GM10266 (cell line): Measurements from ENCODE around the gene FKBP5.

Source experiments
- DNase-seq: peaks from one replicate; pipeline ENCODE4 v3.0.0; 2012; ENCODE audit errors: extremely low spot score
- TF ChIP-seq, protein P1 (sequence below): IDR thresholded peaks from 2 replicates; pipeline ENCODE4 v1.5.1; 2012; ENCODE audit warnings: mild to moderate bottlenecking, low read depth; ENCODE audit not compliant: control insufficient read depth, insufficient read depth; ENCODE audit errors: missing control alignments

FKBP5 gene

DNA sequence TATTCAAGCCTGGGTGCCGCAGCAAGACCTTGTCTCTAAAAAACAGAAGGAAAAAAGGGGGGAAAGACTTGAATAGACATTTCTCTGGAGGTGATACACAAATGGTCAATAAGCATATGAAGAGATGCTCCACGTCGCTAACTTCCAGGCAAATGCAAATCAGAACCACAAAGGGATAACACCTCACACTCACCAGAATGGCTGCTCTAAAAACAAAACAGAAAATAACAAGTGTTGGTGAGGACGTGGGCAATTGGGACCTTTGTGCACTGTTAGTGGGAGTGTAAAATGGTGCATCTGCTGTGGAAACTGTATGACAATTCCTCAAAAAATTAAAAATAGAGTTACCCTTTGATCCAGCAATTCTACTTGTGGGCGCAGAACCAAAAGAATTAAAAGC, 127.6 kb downstream of the FKBP5 start:
- DNase-seq, result no peak
- TF ChIP-seq, protein P1, sequence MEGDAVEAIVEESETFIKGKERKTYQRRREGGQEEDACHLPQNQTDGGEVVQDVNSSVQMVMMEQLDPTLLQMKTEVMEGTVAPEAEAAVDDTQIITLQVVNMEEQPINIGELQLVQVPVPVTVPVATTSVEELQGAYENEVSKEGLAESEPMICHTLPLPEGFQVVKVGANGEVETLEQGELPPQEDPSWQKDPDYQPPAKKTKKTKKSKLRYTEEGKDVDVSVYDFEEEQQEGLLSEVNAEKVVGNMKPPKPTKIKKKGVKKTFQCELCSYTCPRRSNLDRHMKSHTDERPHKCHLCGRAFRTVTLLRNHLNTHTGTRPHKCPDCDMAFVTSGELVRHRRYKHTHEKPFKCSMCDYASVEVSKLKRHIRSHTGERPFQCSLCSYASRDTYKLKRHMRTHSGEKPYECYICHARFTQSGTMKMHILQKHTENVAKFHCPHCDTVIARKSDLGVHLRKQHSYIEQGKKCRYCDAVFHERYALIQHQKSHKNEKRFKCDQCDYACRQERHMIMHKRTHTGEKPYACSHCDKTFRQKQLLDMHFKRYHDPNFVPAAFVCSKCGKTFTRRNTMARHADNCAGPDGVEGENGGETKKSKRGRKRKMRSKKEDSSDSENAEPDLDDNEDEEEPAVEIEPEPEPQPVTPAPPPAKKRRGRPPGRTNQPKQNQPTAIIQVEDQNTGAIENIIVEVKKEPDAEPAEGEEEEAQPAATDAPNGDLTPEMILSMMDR, result no peak

GRCh38 chr6:35558571-35558970, 130.1 kb downstream of the FKBP5 start:
- DNase-seq, result no peak
- TF ChIP-seq, protein P1, result no peak

- TF ChIP-seq, protein P1, result no peak
- no peak for DNase-seq
These were observed 131.5 kb downstream of the FKBP5 start for GRCh38 chr6:35557239-35557638.

GRCh38 chr6:35554811-35555210, 133.9 kb downstream of the FKBP5 start:
- TF ChIP-seq, protein P1, result no peak
- no peak for DNase-seq

DNA sequence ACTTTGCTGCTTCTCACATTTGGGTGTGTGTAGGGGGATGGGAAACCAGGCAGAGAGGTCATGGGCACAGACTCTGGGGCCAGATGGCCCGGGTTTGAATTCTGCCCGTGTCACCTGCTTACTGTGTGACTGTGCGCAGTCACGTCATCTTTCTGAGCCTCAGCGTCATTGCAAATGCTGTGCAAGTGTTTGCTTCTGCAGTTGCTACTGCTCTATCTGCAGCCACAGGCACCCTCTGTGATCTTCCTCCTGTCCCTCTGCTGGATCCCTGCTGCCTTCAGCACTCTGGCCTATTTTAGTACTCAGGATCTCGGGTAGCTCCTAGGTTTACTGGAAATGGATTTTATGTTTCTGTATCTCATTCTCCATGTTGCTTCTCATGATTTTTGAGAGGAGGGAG, 135.4 kb downstream of the FKBP5 start:
- TF ChIP-seq, protein P1, result no peak
- no peak for DNase-seq

GRCh38 chr6:35552285-35552917, 136.3 kb downstream of the FKBP5 start:
- DNase-seq, result peak; percentile 16
- TF ChIP-seq, protein P1, result peak; percentile 70

GRCh38 chr6:35550437-35550836, 138.3 kb downstream of the FKBP5 start:
- TF ChIP-seq, protein P1, result no peak
- DNase-seq, result no peak
